ENCODE results near the gene SIK3.

GRCh38 chr11:116939499-116939898, 158.7 kb downstream of the SIK3 start:
- TF ChIP-seq CTCF (IDR thresholded peaks at IDR 0.05): no peak
- TF ChIP-seq POLR2A (IDR thresholded peaks at IDR 0.05): no peak

Data from gastroesophageal sphincter (tissue), 3 donors.